ENCODE measurements around the gene E2F1. TPM values are rescaled to one million over a fixed set of nuclear protein-coding genes. Genes with fewer than 3 reads are reported as not detected.

The E2F1 gene, protein sequence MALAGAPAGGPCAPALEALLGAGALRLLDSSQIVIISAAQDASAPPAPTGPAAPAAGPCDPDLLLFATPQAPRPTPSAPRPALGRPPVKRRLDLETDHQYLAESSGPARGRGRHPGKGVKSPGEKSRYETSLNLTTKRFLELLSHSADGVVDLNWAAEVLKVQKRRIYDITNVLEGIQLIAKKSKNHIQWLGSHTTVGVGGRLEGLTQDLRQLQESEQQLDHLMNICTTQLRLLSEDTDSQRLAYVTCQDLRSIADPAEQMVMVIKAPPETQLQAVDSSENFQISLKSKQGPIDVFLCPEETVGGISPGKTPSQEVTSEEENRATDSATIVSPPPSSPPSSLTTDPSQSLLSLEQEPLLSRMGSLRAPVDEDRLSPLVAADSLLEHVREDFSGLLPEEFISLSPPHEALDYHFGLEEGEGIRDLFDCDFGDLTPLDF
- total RNA-seq: 5.5 and 11.1 TPM in 2 replicates

DNA sequence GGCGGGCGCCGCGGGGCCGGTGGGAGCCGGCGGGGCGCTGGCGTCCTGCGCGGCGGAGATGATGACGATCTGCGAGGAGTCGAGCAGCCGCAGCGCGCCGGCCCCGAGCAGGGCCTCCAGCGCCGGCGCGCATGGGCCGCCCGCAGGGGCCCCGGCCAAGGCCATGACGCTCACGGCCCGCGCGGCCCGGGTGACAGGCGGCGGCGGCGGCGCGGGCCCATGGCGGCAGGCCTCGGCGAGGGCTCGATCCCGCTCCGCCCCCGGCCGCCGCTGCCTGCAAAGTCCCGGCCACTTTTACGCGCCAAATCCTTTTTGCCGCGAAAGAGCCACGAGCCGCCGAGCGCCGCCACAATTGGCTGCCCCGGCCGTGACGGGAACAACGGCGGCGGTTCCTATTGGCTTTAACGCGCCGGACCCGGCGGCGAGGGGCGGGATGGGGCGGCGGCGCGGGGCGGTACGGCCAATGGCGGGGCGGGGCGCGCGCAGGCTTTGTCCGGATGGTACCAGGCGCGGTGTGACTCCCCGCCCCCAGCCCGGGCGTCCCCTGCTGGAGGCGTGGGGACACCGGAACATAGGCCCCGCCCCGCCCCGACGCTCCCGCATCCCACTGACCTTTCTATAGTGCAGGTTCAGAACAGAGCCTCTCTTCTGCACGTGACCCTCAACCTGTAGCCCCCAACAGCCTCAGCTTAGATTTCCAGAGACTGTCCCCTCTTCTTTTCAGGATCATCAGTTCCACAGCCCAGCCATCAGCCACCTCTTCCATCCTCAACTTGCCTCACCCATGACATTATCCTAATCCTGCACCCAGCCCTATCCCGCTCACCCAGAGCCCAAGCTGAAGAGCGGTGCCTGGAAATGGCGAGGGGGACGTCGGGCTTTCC lies at the start of gene E2F1:
TSS of gene E2F1 (minus strand) at position 286 of the 884 bp plus-strand sequence. CDS start at position 165, 121 bp downstream.

DNA sequence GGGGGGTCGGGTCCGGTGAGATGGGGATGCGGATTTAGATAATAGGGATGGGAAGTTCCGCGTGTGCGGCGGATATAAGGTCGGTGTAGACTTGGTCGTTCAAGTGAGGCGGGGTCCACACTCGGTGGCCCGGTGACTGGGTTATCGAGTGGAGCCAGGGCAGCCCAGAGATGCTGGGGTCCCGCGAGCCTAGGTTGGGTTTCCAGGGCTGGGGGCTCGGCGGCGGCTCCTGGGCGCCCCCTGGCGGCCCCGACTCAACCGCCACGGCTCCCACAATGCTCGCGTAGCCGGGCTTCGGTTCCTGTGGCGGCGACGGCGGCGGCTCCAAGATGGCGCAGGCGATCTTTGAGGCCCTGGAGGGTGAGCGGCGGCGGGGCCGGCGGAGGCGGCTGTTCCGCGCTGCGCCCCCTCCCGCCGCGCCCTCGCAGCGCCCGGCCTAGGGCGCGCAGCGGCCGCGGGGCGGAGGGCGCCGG lies 45.5 kb upstream of the E2F1 start, which contains the start of gene ZNF341:
TSS of gene ZNF341 (plus strand) at position 304 of the 473 bp plus-strand sequence. CDS start at position 330, 26 bp downstream.

DNA sequence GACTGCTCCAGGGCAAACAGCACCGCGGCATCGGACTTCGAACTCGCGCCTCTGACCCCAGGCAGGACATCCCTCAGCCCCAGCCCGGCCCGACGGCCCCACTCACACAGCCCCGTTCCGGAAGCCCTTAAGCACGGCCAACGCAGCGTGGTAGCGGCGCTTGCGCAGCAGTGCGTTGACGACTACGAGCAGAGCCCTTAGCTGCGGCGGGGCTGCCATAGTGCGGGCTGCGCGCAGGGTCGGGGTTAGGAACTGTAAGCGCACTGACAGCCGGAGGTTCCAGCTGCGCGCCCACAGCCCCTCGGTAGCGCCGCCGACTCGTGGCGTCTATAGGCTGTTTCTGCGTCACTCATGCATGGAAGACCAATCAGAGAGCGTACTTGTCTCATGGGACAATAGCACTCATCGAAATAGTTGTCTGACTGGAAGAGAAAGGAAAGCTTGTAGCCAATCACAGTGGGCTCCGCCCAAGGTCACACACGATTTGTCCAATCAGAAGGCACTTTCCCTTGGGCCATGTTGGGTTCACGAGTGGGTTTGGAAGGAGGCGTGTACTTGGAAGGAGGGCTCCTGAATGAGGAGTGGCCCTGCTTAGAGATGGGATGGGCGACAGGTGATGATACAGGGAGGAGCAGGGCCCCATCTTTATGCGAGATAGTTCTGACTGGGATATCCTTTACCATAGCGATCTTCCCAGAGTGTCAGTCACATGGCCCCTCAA lies 34.0 kb upstream of the E2F1 start, which contains the start of gene PXMP4:
TSS of gene PXMP4 (minus strand) at position 322 of the 721 bp plus-strand sequence. CDS start at position 219, 103 bp downstream.

DNA sequence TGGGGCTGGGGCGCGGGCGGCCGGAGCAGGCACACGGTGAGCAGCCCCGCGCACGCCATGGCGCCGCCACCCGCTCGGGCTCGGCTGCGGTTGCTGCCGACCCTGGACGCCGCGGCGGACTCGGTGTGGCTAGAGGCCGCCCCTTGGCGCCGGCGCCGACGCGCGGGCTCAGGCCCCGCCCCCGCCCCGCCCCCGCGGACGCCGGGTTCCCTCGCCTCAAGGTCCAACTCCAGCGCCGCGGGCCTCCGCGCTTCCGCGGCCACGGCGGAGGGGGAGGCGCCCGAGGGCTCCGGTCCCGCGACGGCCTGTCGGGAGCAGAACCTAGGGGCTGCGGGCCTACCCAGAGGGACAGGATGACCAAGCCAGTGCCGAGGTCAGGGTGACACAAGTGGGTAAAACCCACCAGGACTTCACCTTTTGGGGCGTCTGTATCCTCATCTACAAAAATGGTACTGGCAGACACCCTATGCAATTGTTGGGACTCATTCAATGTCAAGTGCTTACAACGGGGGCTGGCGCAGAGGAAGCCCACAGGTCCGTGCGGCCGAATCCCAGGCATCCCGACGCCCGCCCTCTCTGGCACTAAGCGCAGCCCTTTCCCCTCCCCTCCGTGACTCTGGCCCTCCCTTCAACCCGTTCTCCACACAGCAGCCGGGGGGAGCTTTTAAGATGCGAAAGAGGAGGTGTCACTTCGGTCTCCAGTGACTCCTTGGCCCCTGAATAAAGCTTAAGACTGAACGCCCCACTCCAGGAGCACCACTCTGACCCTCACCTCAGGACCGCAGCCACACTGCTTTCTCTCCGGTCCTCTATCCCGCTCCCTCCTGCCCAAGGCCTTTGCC lies 11.7 kb downstream of the E2F1 start, which contains the start of gene NECAB3:
TSS of gene NECAB3 (minus strand) at position 135 of the 842 bp plus-strand sequence. CDS start at position 59, 76 bp downstream.

DNA sequence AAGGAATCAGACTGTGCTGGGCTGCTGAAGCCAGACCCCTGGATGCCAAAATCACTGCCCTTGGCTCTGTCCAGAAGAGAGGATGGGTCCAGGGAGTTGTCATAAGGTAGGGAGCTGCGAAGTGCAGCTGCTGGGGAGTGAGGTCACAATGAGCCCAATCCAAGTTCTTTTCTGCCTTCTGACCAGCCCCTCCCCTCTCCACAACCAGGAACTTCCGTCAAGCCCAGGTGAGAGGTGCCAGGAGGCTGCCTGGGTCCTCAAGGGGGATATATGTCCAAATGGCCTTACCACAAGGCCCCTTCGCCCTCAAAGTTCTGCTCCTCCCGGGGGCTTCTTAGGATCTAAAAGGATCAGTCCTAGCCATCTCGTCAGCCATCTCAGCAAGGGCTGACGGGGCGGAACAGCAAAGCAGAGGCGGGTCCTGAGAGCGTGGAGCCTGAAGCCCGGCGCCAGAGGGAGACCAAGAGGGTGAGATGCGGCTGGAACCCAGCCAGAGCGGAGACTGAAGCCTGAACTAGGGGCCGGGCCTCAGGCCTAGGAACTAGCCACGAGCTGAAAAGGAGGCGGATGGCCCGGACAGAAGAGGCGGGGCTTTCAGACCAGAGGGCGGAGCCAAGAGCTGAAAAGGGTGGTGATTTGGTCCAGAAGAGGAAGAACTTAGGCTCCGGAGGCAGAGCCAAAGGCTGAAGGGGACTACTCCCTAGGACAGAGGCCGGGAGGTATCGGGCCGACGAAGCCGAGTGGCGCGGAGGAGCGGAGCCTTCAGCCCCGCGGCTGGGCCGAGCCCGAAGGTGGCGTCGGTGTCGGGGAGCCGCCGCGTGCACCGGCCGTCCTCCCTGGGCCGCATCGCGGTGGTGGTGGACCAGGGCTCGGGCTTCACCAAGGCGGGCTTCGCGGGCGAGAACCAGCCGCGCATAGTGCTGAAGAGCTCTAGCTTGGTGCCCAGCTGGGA lies 19.6 kb downstream of the E2F1 start, which contains the start of gene ACTL10:
TSS of gene ACTL10 (plus strand) at position 651 of the 952 bp plus-strand sequence. CDS start 555 bp downstream, outside the sequence.

DNA sequence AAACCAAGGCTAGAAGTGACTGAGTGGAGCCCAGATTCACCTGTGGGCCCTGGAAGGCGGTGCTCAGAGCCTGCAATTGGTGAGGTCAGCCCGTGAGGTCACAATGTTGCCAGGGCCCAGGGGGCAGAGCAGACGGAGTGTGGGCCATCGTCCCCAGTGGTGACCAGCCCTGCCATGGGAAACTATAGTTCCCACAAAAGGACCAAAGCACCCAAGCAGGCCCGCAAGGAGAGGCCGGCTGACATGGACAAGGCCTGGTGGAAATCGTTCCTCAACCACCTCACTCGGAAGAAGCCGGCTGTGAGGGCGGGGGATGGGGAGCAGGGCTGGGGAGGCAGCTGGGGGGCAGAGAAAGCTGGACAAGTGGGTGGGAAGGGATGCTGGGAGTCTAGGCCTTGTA lies 24.0 kb downstream of the E2F1 start, which contains the start of gene C20orf144:
TSS of gene C20orf144 (plus strand) at position 156 of the 400 bp plus-strand sequence. CDS start at position 175, 19 bp downstream.

Other genes with a start within 250 kb of the E2F1 start
- 20.5 and 23.9 TPM in 2 replicates for gene SNTA1, start 242.6 kb downstream of the E2F1 start, total RNA-seq
- gene CBFA2T2, start 196.3 kb downstream of the E2F1 start, total RNA-seq: 4.4 and 4.9 TPM in 2 replicates
- gene C20orf144, start 24.1 kb downstream of the E2F1 start, total RNA-seq: 0.20 TPM in 1 of 2 replicates, not detected in the other
- gene ACTL10, start 19.4 kb downstream of the E2F1 start, total RNA-seq: 1.5 and 3.9 TPM in 2 replicates
- gene NECAB3, start 12.0 kb downstream of the E2F1 start, total RNA-seq: 21.7 and 23.3 TPM in 2 replicates
- gene PXMP4, start 33.9 kb upstream of the E2F1 start, total RNA-seq: 2.9 and 4.7 TPM in 2 replicates
- gene ZNF341, start 45.6 kb upstream of the E2F1 start, total RNA-seq: 1.8 TPM in 2 replicates
- gene CHMP4B, start 125.0 kb upstream of the E2F1 start, total RNA-seq: 20.9 and 29.8 TPM in 2 replicates